Neural progenitor cell (in vitro differentiated cells): ENCODE measurements around the gene PYCARD.

Source experiments
- CTCF ChIP-seq: fragments of 200-600 bp; sonication (generic); IDR thresholded peaks from 2 replicates; pipeline ENCODE4 v1.5.1; 2017; ENCODE audit warnings: antibody characterized with exemption, mild to moderate bottlenecking
- EZH2 ChIP-seq: fragments of 200-600 bp; sonication (generic); IDR thresholded peaks from 2 replicates; pipeline ENCODE4 v1.6.1; 2017; ENCODE audit warnings: antibody characterized with exemption, mild to moderate bottlenecking, moderate library complexity

- TF ChIP-seq CTCF (no peak), EZH2 (no peak)
Observed at GRCh38 chr16:31193874-31194273, 8.7 kb downstream of the PYCARD start.
